GM12878 (cell line): Measurements from ENCODE around the gene DRAP1. TPM values are rescaled to one million over a fixed set of nuclear protein-coding genes. Genes with fewer than 3 reads are reported as not detected.
A peak's percentile ranks its signal among the peaks of the same experiment; 100 is the strongest.

ENCODE experiments used
- ATF3 ChIP-seq: IDR thresholded peaks from 2 replicates; pipeline ENCODE4 v1.6.1; 2011; ENCODE audit warnings: low read depth, mild to moderate bottlenecking, low read length, moderate library complexity, borderline replicate concordance; ENCODE audit errors: extremely low read depth
- CHD4 ChIP-seq: fragments of 200-600 bp; sonication (generic); IDR thresholded peaks from 2 replicates; pipeline ENCODE4 v1.6.1; 2016; ENCODE audit warnings: mild to moderate bottlenecking
- EED ChIP-seq: sonication (generic); IDR thresholded peaks from 2 replicates; pipeline ENCODE4 v1.6.1; 2016; ENCODE audit warnings: antibody characterized with exemption, low read depth
- HDGF ChIP-seq: fragments of 450-650 bp; IDR thresholded peaks from 2 replicates; pipeline ENCODE4 v1.6.1; 2016; ENCODE audit warnings: antibody characterized with exemption
- KLF5 ChIP-seq: fragments of 450-650 bp; IDR thresholded peaks from 2 replicates; pipeline ENCODE4 v1.6.1; 2014; ENCODE audit warnings: mild to moderate bottlenecking; ENCODE audit not compliant: partially characterized antibody
- NKRF ChIP-seq: fragments of 450-650 bp; conservative IDR thresholded peaks from 2 replicates; pipeline ENCODE4 v1.6.1; 2017; ENCODE audit warnings: mild to moderate bottlenecking, moderate library complexity
- NR2F1 ChIP-seq: fragments of 450-650 bp; conservative IDR thresholded peaks from 2 replicates; pipeline ENCODE4 v1.6.1; 2017; ENCODE audit warnings: mild to moderate bottlenecking
- NRF1 ChIP-seq: conservative IDR thresholded peaks from 2 replicates; pipeline ENCODE4 v1.6.1; 2011; ENCODE audit warnings: mild to moderate bottlenecking, low read depth, low read length, improper control_type of control experiment
- RAD51 ChIP-seq: fragments of 450-650 bp; IDR thresholded peaks from 2 replicates; pipeline ENCODE4 v1.6.1; 2016; ENCODE audit warnings: moderate library complexity, mild to moderate bottlenecking, inconsistent platforms
- RELA ChIP-seq: fragments of 450-650 bp; IDR thresholded peaks from 2 replicates; pipeline ENCODE4 v1.8.0; 2014; ENCODE audit warnings: borderline replicate concordance; ENCODE audit not compliant: partially characterized antibody
- REST ChIP-seq: IDR thresholded peaks from 2 replicates; pipeline ENCODE4 v1.6.1; 2012; ENCODE audit warnings: mild to moderate bottlenecking, low read depth, low read length
- SPI1 ChIP-seq: IDR thresholded peaks from 2 replicates; pipeline ENCODE4 v1.6.1; 2011; ENCODE audit warnings: low read depth, mild to moderate bottlenecking, low read length, moderate library complexity, borderline replicate concordance; ENCODE audit not compliant: insufficient read depth
- SRF ChIP-seq, 2 experiments: IDR thresholded peaks; 2 replicates each; pipeline ENCODE4 v1.6.1; 2011; ENCODE audit warnings: low read depth in 2 of 2, low read length in 2 of 2, mild to moderate bottlenecking in 1 of 2, moderate library complexity in 1 of 2
- TCF7 ChIP-seq: IDR thresholded peaks from 2 replicates; pipeline ENCODE4 v1.6.1; 2014; ENCODE audit warnings: antibody characterized with exemption, borderline replicate concordance
- ZNF217 ChIP-seq: fragments of 450-650 bp; IDR thresholded peaks from 2 replicates; pipeline ENCODE4 v1.6.1; 2017; ENCODE audit warnings: antibody characterized with exemption, mild to moderate bottlenecking
- ZNF592 ChIP-seq: fragments of 450-650 bp; IDR thresholded peaks from 2 replicates; pipeline ENCODE4 v1.6.1; 2017; ENCODE audit warnings: mild to moderate bottlenecking, moderate library complexity
- polyA plus RNA-seq, 11 experiments: library from polyadenylated mRNA; depleted of rRNA in 4 of 11; unstranded in 6 of 11; stranded (reverse) in 5 of 11; fragments of >200 nt; fragmentation: Nextera tagmentation in 4 of 11; fragmentation: Illumina TruSeq in 1 of 11; extraction: Ambion mirVana in 4 of 11; extraction: Trizol in 1 of 11; gene quantifications; 1 replicate in 1 of 11; 2 replicates in 10 of 11; pipeline versions ENCODE4 v1.2.1 to v1.2.3, GENCODE V29; 2011 to 2016; ENCODE audit warnings: inconsistent platforms in 2 of 11, missing spikeins in 2 of 11, low read depth in 1 of 11
- total RNA-seq, 4 experiments: library from RNA; depleted of rRNA in 3 of 4; stranded (reverse); fragments of >200 nt in 3 of 4; fragmentation: Illumina TruSeq in 1 of 4; extraction: Trizol in 1 of 4; gene quantifications; 2 replicates each; pipeline versions ENCODE4 v1.2.1 to v1.2.3, GENCODE V29; 2013 to 2021
- TF ChIP-seq, protein P1 (sequence below): IDR thresholded peaks from 2 replicates; pipeline ENCODE4 v1.6.1; 2011; ENCODE audit warnings: mild to moderate bottlenecking, low read depth, low read length, moderate library complexity; ENCODE audit not compliant: insufficient replicate concordance

DRAP1 gene
- total and polyA plus RNA-seq, 10 of the 15 experiments (the other 5 are each of a cell fraction or from before 2014, with no cell fraction given) = 9.4 to 163 (median 114) TPM

DNA sequence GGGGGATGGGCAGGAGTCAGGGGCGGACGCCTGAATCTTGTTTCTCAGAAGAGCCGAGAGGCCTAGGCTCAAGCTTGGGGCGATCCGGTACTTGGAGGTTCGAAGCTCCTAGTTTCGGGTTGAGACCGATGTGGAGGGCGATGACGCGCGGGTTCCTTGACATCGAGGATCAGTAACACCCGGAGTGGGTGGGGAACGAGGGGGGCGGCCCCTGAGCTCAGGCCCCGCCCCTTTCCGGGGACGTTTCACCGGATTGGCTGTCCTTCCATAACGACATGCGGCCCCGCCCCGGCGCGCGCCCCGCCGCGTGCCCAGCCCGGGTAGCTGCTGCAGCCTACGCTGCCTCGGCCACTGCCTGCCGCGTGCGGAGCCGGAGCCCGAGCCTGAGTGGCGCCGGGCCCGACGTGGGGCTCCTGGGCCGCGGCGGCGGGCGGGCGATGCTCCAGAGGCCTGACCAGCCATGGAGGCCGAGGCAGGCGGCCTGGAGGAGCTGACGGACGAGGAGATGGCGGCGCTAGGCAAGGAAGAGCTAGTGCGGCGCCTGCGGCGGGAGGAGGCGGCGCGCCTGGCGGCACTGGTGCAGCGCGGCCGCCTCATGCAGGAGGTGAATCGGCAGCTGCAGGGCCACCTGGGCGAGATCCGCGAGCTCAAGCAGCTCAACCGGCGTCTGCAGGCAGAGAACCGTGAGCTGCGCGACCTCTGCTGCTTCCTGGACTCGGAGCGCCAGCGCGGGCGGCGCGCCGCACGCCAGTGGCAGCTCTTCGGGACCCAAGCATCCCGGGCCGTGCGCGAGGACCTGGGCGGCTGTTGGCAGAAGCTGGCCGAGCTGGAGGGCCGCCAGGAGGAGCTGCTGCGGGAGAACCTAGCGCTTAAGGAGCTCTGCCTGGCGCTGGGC, 28.7 kb upstream of the DRAP1 start, which contains the start of gene CCDC85B (continued):
- TF ChIP-seq, protein P1, sequence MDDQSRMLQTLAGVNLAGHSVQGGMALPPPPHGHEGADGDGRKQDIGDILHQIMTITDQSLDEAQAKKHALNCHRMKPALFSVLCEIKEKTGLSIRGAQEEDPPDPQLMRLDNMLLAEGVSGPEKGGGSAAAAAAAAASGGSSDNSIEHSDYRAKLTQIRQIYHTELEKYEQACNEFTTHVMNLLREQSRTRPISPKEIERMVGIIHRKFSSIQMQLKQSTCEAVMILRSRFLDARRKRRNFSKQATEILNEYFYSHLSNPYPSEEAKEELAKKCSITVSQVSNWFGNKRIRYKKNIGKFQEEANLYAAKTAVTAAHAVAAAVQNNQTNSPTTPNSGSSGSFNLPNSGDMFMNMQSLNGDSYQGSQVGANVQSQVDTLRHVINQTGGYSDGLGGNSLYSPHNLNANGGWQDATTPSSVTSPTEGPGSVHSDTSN = peak; percentile 2
- TF ChIP-seq ATF3 (no peak), NRF1 (no peak), NKRF (peak; percentile 93), KLF5 (peak; percentile 92), CHD4 (no peak), RELA (no peak), EED (peak; percentile 21; the same call in 1 of the 2 replicates), ZNF592 (peak; percentile 91), SRF (IDR thresholded peaks at IDR 0.05; ENCODE audit: low read depth in 2 of 2, low read length in 2 of 2) (0 out of 4 replicates have a peak, but pooled peaks of 1 of the 2 experiments have one; percentile 35), SPI1 (no peak), TCF7 (no peak), ZNF217 (peak; percentile 60; the same call in 1 of the 2 replicates), NR2F1 (peak; percentile 49; the same call in 1 of the 2 replicates), REST (no peak), RAD51 (no peak), HDGF (peak; percentile 91)
